Activated CD4-positive, alpha-beta T cell treated with anti-CD3 and anti-CD28 coated beads, Interleukin-2, amount 50 U/mL, for 24 hours (primary cell): ENCODE data around the gene HOXC9.

Experiments
- DNase-seq, 2 donors: peaks; one replicate each; pipeline ENCODE4 v3.0.0-alpha.2; 2020; ENCODE audit warnings: low read depth in 1 of 2, low spot score in 1 of 2

HOXC9 gene

DNA sequence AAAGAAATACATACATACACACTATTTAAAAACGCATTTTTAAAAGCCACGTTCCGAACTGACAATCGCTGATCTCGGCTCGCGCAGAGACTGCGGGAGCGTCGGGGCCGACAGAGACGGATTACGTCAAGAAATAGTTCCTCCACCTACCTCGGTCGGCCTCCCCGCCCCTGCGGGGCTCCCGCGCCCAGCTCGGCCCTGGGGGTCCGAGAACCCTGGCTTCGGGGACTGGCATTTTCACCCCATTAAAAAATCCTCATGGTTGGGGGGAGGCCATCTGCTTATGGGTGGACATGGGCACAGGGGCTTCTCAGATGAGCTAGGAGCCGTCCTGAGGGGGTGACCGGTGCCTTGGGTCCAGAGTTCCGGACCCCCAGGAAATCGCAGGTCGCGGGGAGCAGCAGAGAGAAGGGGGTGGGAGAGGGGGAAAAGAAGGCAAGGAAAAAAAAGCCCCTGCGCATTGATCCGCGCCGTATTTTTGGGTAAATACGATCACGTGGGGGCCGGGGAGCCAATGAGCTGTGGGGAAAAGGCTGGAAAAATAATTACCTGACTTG is 324 bp upstream of the HOXC9 start:
- DNase-seq, result no peak

DNA sequence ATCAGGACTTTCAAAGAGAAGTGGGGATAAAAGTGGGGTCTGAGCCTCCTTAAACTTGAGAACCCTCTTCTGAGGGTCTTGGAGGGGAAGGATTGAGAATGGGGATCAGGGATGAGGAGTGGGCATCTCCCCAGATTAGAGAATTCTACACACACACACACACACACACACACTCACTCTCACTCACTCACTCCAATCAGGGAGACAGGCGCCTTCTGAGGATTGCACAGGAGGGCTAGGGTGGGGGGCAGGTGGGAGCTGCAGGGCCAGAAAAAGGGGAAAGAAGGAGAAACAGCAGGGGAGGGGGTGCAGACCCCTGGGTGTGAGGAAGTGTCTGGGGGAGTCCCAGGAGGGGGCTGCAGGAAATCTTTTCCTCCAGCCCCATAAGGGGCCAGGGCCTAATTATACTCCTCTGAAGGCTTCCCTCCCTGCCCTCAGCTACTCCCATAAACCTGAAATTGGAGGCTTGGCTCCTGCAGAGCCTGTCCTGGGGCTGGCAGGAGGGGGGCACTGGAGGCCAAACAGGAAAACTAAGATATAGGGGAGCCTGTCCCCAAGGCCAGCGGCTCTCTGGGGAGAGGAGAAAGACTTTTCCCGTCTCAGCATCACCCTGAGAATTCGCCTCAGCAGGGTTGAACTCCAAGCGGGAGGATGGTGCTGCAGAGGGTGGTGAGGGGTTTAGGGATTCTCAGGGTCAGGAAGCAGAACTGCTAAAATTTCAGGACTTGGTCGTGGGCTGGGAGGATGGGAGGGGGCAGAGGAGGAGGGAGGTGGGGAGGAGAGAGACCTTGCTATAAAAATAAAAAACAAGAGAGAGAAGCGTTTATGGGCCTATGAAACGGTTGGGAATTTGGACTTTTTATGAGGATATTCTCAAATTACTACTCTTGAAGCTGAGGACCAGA is 1.6 kb downstream of the HOXC9 start:
- no peak for DNase-seq

DNA sequence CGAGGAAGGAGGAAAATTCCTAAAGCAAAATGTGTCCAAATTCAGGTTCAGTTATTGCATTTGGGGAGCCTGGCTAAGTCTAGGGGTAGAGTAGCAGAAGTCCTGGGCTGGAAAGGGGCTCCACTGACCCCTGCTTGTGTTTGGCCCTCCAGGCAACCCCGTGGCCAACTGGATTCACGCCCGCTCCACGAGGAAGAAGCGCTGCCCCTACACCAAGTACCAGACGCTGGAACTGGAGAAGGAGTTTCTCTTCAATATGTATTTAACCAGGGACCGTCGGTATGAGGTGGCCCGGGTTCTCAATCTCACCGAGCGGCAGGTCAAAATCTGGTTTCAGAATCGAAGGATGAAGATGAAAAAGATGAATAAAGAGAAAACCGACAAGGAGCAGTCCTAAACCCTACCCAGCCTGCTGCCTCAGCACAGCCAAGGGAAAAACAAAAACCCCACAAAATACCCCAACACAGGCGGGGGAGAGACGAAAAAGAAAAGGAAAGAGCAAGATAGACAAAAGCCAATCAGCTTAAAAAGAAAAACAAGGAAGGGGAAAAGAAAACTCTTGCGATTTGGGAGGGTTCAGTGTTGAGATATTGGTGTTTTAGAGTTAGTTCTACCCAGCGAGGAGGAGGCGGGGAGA is 2.4 kb downstream of the HOXC9 start:
- DNase-seq, result no peak

DNA sequence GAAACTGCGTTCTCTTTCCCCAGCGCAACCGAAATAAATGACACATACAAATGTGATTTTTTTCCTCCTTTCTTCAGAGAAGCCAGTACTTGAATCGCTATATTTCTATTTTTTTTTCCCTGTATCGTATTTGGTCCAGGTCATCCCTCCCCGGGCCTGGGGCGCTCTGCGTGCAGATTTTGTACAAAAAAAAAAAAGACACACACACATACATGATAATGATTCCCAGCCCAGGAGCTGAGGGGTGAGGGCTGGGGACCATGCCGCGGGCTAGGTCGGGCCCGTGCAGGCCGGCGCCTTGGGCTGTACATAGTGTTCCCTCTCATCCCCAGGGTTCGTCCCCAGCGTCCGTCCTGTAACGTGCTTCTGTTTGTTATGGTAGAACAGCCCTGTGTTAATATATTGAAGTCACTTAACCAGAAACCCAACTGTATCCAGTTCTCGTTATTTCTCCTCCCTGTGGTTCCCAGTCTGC is 3.0 kb downstream of the HOXC9 start:
- DNase-seq, result no peak

DNA sequence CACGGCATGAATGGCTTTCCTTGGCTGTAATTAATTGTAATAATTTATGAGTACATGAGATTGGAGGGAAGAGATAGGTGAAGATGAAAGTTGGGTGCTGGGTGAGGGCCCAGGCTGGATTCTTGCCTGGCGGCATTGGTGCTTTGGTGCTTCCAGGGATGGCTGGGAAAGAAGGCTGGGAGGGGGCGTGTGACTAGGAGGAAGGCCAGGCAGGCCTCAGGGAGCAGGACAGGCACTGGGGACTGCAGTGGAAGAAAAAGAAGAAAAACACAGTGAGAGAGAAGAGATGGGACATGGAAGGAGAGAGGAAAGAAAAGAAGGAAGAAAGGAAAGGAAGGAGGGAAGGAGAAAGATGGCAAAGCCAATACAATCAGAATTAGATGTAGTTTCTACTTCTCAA is 3.7 kb downstream of the HOXC9 start:
- no peak for DNase-seq

DNA sequence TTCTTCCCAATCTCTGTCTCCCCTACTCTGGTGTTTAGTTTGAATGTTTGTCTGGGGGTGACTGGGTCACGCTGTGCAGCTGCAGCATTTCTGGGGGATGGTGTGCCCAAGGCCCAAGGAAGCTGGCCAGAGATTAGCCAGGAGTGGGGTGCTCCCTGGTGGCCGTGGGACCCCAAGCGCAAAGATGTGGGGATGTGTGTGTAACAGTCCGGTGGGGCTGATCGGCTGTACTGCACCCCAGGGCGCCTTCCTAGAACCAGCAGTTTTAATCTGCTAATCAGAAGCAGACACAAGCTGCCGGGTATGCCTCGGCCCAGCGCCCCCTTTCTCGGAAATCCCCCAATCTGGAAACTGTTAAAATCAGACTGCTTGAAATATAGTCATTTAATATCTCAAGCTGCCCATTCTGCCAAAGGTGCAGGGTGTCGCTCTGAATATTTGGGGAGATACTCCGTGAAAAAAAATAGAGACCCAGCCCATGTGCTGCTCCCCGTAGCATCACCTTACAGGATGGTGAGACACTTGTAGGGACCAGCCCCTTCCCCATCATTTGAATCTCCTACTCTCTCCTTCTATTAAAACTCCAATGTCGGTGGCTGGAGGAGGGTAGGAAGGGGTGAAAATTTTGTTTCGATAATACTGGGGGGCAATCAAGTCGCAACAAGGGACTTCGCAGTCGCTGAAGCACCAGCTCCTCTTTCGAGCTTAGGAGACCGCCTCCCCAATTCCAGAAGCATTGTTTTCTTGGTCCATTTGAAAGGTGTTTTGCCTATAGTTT is 4.3 kb downstream of the HOXC9 start:
- DNase-seq, result no peak

DNA sequence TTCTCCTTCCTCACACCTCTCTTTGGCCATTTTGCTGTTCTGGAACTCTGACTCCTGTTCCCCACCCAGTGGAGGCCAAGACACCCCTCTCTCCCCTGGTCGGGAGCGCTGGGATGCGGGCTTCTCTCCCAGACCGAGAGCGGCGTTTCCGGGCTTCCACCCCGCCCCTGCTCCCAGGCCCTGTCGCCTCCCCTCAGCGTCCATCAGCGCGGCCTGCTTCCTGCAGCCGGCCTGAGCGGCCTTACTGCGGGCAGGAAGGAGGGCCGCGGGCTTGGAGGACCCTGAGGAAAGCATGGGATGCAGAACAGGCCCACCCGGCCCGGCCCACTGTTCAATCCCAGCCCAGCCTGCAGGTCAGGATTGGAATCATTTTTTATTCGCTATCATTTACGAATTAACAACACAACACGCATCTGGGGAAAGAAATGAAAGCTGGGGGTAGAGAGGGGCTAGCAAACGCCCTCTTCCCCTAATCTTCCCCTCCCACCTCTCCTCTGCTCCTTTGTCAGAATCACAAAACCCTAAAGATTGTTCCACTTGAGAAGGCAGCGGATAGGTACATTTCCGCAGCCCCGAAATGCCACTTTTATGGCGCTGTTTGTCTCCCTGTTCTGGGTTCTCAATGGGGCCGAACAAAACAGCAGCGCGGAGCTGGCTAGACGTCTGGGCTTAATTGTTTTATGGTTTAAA is 5.0 kb downstream of the HOXC9 start:
- DNase-seq, result no peak

DNA sequence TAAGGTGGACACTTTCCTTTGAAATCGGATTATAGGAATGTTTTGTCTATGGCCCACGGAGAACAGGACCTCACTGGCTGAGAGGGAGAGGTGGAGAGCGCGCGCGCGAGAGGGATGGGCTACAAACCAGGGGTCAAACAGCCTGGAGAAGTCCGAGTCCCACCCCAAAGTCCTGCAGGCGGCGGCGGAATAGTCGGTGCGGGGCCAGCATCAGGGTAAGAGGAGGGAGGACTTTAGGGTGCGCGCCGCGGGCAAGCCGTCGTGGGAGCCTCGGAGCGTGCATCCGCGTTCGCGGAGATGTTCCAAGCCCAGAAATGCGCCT is 5.5 kb downstream of the HOXC9 start:
- no peak for DNase-seq

DNA sequence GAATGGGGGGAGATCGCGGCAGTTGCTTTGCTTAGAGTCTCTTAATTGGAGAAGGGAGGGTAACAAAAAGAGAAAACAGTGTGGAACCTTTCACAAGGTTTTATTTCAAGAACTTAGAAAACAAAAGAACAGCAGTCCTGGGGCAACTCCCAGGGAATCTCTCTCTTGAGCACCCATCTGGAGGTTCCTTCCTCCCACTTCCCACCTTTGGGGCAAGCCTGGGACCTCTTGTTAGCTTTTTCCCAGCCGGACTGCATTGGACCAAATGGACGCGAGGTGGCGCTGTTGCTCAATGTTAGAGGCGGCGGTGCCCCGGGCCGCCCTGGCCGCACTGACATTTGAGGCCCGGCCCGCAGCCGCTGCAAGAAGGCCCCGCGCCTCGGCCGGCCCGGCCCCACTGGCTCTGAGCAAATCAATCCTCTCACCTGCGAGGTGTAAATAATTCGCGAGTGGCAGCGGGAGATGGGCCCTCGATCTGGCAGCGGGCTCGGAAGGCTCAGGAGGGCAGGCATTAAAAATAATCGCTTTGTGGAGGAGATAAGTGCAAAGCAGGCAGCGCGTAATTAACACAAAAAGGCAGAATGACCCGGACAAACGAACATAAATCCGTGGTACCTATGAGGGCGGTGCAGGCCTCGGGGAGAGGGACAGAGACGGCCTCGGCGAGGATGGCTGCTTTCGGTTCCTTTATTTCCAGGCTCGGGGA is 6.0 kb downstream of the HOXC9 start:
- peak; percentile 78 to 81 for DNase-seq

DNA sequence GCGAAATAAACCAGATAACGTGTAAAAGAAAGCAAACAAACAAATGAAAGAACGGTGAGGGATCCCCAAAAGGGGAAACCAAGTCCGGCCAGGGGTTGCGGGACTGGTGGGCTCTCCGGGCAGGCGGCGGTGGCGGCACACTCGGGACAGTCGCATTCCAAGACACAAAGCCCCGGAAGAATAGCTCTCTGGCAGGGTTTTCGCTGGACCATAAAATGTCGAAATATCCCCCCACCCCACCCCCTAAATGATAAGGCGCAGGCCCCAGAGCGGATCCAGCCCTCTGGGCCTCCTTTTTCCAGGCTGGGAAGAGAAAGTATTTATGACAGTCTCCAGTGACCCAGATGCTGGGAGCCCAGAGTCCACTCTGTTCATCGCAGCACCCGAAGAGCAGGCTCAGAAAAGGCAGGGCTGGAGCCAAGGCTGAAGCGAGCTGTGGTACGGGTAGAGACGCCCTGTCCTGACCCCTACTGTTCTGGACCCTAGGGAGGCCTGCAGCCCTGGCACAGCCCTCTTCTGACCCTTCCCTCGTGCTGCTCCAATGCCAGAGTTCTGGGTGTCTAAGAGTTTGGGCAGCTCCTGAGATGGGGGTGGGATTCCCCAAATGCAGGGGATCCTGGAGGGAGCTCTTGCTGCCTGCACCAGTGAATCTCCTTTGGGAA is 6.7 kb downstream of the HOXC9 start:
- no peak for DNase-seq

DNA sequence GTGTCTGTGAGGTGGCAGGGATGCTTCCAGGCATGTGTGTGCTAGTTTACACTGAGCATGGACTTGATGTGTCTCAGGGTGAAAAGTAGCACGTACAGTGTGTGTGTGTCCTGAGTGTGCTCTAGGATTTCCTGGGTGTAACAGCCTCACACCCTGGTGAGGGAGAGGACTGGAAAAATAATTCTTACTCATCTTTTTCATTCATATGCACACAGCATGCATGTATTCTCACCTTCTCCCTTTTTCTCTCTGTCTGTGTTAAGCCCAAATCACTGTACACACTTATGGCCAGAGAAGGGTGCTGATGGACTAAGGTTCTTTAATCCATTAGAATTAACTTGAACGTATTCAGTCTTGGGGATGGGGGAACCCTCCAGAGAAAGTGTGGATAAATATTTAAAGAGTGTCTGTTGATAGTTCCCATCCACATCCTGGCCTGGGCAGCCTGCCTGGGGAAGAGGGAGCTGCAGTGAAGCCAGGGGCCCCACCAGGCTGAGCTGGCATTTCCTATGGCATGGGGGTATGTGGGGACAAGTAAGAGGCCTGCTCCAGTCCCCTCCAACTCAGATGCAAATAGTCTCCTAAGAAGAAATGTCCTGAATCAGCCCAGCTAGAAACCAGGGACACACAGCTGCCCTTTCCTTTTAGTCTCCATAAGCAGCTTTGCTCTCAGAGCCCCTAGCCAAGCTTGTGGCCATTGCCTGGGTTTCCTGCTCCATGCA is 7.7 kb downstream of the HOXC9 start:
- DNase-seq, result no peak

DNA sequence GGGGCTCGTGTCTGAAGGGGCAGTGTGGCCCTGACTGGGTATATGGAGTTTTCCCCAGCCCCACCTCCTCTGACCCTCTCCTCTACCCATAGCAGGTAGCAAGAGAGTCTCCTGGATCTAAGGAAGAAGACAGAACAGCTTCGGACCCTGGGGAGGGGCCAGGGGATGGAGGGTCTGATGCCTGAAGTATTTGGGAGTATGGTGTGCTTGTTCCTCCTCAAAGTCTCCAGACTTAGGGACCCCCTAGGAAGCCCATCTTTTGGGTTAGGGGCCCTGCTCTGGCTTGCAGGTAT is 8.2 kb downstream of the HOXC9 start:
- no peak for DNase-seq

DNA sequence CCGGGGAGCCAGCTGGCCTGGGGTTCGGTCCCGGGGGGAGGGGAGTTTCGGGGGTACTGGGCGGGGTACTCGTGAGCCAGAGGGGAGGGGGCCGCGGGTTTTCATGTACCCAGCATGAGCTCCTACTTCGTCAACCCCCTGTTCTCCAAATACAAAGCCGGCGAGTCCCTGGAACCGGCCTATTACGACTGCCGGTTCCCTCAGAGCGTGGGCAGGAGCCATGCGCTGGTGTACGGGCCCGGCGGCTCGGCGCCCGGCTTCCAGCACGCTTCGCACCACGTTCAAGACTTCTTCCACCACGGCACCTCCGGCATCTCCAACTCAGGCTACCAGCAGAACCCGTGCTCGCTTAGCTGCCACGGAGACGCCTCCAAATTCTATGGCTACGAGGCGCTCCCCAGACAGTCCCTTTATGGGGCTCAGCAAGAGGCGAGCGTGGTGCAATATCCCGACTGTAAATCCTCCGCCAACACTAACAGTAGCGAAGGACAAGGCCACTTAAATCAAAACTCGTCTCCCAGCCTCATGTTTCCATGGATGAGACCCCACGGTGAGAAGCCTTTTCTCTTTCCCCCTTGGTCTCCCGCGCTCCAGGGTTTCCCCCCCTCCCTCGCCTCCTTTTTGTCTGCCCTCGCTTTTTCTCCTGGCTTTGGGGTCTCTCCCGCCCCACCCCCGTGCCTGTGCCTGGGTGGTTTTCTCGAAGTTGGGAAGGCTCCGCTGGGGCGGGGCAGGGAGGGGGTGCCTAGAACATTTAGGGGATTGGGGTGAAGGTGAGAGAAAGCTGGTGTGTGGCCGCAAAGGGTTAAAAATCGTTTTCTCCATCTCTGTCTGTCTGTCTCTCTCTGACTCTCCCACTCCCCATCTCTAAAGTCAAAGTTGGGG is 9.5 kb downstream of the HOXC9 start:
- no peak for DNase-seq

DNA sequence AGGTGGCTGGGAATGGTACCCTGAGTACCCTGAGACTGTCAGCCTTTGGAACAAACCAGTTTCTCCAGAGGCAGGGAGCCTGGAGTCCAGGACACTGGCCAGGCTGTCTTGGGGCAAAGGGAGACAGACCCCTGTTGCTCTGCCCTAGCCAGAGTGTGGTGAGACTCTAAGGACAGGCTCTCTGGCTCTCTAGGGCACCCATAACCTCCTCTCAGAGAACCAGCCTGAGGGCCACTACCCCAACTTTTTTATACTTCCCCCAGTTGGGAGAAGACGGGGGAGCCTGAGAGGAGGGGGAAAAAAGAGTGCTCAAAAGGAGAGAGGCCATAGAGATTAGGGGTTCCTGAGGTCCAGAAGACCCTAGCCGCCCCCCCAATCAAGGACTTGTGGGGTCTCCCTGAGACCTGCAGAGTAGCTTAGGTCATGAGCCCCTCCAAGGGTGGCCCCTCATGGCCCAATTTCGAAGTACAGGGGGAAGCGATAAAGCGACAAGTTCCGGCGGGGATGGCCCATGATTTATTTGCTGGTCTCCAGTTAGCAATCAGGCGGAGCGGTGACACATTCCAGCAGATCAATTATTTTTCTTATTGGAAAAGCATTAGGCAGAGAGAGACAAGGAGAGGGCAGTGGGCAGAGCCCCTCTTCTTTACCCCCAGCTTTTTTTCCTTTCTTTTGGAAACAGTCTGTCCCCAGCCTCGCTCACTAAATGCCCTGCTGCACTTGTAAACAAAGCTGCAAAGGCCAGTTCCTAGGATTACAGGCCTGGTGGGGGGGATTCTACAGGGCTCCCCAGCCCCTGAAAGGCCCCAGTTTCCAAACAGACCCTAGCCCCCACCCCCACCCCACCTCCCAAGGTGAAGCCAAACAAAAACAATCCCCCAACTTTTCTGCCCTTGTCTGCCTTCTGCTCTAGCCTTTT is 10.4 kb downstream of the HOXC9 start:
- no peak for DNase-seq

DNA sequence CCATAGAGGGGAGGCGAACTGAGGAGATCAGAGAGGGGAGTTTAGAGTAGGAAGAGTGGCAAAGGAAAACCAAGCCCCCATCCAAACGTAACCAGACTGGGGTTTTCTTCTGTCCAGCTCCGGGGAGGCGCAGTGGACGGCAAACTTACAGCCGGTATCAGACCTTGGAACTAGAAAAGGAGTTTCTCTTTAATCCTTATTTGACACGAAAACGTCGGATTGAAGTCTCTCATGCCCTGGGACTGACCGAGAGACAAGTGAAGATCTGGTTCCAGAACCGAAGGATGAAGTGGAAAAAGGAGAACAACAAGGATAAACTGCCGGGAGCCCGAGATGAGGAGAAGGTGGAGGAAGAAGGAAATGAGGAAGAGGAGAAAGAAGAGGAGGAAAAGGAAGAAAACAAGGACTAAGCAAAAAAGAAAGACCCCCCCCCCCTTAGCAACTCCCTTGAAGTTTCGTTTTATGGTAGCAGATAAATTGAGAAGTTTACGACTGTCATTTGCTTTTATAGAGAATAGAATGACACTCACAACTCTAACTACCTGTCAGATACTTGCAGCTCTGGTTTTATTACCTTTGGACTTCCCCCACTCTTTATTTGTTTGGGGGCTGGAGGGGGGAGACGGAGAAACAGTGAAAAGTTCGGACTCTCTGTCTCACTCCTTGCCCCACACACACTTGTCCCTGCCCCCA is 11.2 kb downstream of the HOXC9 start:
- no peak for DNase-seq

DNA sequence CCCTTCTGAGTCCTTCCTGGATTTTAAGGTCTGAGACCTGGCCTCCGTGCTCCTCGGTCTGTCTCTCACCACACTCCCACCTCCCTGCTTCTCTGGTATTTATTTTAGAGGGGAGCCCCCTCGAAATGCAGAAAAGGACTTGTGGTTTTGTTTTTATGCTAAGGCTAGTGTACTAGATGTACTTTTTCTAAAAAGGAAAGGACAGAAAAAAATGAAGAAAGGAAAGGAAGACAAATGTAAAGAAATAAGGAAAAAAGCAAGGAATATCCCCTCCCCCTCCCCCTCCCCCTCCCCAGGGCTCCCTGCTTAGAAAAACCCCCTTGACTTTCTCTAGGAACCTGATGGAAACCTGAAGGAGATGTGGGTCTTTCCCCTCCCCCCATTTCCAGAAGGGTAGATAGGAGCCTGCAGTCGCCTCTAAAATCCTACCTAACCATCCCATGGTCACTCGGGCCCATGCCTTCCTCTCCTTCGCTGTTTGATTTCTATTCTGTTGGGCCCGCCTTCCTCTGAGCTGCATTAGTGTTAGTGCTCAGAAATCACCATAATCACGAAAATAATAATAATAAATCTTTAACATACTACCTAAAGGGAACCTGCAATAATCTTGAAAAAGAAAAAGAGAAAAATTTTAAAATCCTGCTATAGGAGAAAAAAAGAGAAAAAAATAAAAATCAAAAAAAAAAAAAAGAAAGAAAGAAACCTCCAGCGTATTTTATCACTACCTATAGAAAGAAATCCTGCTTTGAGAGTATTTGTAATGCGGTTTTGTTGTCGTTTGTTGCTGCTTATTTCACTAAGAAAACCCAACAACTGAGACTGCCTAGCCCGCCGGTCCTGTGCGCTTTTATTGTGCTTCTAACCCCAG is 11.9 kb downstream of the HOXC9 start:
- DNase-seq, result no peak
